ENCODE results near the gene ASMTL. TPM values are rescaled to one million over a fixed set of nuclear protein-coding genes. Genes with fewer than 3 reads are reported as not detected.
A peak's percentile ranks its signal among the peaks of the same experiment; 100 is the strongest.

ASMTL gene
- total RNA-seq, 1 donor from 2014 or later: 36.5 TPM

DNA sequence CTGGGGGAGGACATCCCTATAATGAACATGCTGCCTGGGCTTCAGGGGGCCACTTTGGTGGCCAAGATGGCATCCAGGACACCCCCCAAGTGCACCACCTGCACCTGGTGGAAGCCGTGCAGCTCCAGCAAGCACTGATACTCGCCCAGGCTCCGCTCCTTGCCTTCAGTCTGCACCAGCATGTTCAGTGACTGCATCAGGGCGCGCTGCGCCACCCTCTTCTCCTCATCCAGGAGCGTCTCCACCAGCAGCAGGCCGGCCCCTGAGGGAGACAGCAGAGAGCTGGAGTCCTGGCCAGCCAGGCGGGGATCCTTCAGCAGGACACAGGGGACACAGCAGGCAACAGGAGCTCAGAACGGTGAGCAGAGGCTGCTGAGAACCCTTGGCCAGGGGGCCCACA, 49.5 kb downstream of the ASMTL start:
- Histone ChIP-seq H3K27me3 (ENCODE audit: low read depth) (no peaks in the 10 kb centered on the region), H3K27ac (replicated peaks) (no peak overlapping the region), H3K36me3 (peaks cover 77% of the 10 kb centered on the region), H3K4me1 (no peaks in the 10 kb centered on the region), H3K9me3 (replicated peaks) (no peaks in the 10 kb centered on the region), H3K4me3 (no peak overlapping the region)
- DNase-seq: no peak
- TF ChIP-seq, protein P1, sequence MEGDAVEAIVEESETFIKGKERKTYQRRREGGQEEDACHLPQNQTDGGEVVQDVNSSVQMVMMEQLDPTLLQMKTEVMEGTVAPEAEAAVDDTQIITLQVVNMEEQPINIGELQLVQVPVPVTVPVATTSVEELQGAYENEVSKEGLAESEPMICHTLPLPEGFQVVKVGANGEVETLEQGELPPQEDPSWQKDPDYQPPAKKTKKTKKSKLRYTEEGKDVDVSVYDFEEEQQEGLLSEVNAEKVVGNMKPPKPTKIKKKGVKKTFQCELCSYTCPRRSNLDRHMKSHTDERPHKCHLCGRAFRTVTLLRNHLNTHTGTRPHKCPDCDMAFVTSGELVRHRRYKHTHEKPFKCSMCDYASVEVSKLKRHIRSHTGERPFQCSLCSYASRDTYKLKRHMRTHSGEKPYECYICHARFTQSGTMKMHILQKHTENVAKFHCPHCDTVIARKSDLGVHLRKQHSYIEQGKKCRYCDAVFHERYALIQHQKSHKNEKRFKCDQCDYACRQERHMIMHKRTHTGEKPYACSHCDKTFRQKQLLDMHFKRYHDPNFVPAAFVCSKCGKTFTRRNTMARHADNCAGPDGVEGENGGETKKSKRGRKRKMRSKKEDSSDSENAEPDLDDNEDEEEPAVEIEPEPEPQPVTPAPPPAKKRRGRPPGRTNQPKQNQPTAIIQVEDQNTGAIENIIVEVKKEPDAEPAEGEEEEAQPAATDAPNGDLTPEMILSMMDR (IDR thresholded peaks at IDR 0.05; ENCODE audit: borderline replicate concordance): no peak
- intact Hi-C loops (cut with micrococcal nuclease): no loop called here

DNA sequence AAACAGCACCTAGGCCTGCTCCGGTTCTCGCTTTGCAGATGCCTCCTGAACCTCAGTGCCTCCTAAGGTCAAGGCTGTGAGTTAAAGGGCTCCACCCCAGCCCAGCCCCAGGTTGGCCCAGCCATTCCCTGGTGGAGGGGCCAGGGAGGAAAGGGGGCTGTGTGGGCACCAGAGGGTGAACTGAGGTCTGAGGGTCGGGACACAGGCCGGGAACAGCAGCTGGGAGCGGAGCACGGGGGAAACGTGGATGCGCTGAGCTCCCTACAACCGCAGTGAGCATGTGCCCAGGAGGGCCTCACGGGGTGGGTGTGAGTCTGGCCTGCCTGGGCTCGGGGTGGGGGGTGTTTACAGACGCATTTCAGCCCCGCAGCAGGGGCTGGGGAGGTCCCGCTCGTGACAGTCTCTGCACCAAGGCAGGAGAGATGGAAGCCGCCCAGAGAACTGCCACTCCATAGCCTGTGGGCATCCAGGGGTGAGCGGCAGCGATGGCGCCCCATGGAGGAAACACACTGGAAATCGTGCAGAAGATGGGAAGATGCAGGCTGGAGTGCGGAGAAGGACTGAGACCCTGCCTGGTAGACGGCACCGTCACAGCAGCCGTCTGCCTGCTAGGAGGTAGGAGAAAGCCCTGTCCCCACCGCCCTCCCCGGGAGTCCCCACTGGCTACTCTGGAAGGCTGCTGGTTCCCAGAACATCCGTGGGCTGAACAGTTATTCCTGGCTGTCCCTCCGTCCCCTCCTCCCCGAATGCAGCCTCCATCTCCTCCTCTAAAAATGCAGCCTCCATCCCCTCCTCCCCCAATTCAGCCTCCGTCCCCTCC, 50.9 kb downstream of the ASMTL start:
- Histone ChIP-seq H3K27me3 (ENCODE audit: low read depth) (no peaks in the 10 kb centered on the region), H3K4me1 (no peaks in the 10 kb centered on the region), H3K27ac (replicated peaks) (no peak overlapping the region), H3K36me3 (peaks cover 65% of the 10 kb centered on the region), H3K9me3 (replicated peaks) (no peaks in the 10 kb centered on the region), H3K4me3 (no peak overlapping the region)
- intact Hi-C loops (cut with micrococcal nuclease): no loop called here
- peak; percentile 12 for DNase-seq
- TF ChIP-seq, protein P1 (IDR thresholded peaks at IDR 0.05; ENCODE audit: borderline replicate concordance): no peak

DNA sequence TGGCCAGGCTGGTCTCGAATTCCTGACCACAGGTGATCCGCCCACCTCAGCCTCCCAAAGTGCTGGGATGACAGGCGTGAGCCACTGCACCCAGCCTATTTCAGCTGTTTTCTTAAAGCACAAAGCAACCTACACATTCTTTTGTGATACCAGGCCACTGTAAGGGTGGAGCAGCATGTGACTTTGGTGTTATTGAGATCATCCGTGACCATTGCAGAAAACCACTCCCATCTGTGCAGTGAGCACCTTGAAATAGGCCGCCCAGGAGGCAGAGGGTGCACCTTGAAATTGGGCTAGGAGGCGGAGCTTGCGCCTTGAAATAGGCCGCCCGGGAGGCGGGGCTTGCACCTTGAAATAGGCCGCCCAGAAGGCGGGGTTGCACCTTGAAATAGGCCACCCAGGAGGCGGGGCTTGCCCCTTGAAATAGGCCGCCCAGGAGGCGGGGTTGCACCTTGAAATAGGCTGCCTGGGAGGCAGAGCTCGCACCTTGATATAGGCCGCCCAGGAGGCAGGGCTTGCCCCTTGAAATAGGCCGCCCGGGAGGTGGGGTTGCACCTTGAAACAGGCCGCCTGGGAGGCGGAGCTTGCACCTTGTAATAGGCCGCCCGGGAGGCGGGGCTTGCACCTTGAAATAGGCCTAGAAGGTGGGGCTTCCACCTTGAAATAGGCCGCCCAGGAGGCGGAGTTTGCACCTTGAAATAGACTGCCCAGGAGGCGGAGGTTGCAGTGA, 51.8 kb downstream of the ASMTL start:
- intact Hi-C loops (cut with micrococcal nuclease): no loop called here
- Histone ChIP-seq H3K27ac (replicated peaks) (no peak overlapping the region), H3K9me3 (replicated peaks) (no peaks in the 10 kb centered on the region), H3K36me3 (peaks cover 56% of the 10 kb centered on the region), H3K4me3 (no peak overlapping the region), H3K27me3 (ENCODE audit: low read depth) (no peaks in the 10 kb centered on the region), H3K4me1 (no peaks in the 10 kb centered on the region)
- peak; percentile 10 for DNase-seq
- TF ChIP-seq, protein P1 (IDR thresholded peaks at IDR 0.05; ENCODE audit: borderline replicate concordance): no peak

DNA sequence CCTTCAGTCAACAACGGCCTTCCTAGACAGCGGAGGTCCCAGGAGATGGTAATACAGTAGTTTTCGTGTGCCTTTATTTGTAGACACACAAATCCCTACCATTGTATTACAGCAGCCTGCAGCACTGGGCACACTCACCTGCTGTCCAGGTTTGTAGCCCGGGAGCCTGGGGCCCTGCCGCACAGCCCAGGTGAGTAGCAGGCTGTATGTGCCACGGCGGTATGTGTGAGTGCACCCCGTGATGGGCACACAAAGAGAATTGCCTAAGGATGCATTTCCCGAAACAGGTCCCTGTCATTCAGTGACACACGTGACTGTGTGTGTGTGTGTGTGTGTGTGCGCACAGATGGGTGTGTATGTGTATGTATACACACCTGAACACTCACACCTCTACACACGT, 52.7 kb downstream of the ASMTL start:
- no peaks in the 10 kb centered on the region for H3K9me3 ChIP-seq (replicated peaks)
- H3K4me3 ChIP-seq: no peak overlapping the region
- H3K36me3 ChIP-seq: peaks cover 47% of the 10 kb centered on the region
- intact Hi-C loops (cut with micrococcal nuclease): no loop called here
- TF ChIP-seq, protein P1 (IDR thresholded peaks at IDR 0.05; ENCODE audit: borderline replicate concordance): no peak
- no peaks in the 10 kb centered on the region for H3K27me3 ChIP-seq (ENCODE audit: low read depth)
- H3K4me1 ChIP-seq: no peaks in the 10 kb centered on the region
- H3K27ac ChIP-seq (replicated peaks): no peak overlapping the region
- peak; percentile 9 for DNase-seq

DNA sequence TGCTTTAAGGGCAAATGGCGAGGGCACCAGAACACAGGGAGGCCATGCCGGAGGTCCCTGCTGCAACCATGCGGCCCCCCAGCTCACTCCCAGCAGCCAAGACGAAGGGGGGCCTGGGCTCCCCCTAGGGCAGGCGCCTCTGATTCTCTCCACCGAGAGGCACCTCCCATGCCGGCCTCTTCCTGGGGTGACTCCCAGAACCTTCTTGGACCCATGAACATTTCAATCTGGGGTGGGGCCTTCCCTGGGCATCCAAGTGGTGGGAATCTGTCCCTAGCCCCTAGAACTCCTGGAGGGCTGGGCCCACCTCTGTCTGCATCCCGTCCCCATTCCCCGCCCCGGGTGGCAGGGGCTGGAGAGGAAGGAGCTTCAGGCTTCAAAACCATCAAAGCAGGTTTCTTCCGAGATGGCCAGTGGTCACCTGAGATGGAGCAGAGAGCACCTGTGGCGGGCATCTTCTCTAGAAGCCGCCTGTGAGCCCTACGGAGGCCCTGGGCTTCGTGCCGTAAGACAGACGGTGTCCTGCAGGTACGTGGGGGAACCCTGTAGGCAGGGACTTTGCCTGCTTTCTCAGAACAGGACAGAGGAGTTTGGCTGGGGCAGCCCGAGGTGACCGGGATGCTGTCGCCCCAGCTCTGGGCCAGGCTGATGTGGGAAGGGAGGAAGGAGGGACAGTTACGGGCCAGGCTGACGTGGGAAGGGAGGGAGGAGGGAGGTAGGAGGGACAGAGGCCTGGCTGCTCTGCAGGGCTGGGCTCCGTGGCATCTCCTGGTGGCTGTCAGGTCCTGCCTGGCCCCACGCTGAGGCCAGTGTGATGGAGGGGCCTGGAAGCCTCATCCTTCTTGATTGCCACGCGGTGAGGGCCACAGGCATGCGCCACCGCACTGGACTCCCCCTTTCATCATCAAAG, 54.0 kb downstream of the ASMTL start:
- peak; percentile 12 for DNase-seq
- Histone ChIP-seq H3K4me1 (peaks cover 11% of the 10 kb centered on the region), H3K9me3 (replicated peaks) (no peaks in the 10 kb centered on the region), H3K36me3 (peaks cover 34% of the 10 kb centered on the region), H3K27ac (replicated peaks) (no peak overlapping the region), H3K27me3 (ENCODE audit: low read depth) (no peaks in the 10 kb centered on the region), H3K4me3 (no peak overlapping the region)
- TF ChIP-seq, protein P1 (IDR thresholded peaks at IDR 0.05; ENCODE audit: borderline replicate concordance): no peak
- intact Hi-C loops (cut with micrococcal nuclease): no loop called here

Data from left ventricle myocardium inferior (tissue), 1 donor.